HG02642 (cell line): ENCODE measurements around the gene SLC17A9.

ENCODE experiments used
- ATAC-seq: cut with Tn5 transposase; IDR thresholded peaks from one replicate; pipeline ENCODE4 v1.9.1; 2021; ENCODE audit warnings: mild to moderate bottlenecking; ENCODE audit not compliant: unreplicated experiment, poor library complexity

Gene SLC17A9

GRCh38 chr20:63014287-63014686 is 61.8 kb downstream of the SLC17A9 start:
- no peak for ATAC-seq

GRCh38 chr20:63014710-63015109 is 62.2 kb downstream of the SLC17A9 start:
- no peak for ATAC-seq

GRCh38 chr20:63015147-63015661 is 62.7 kb downstream of the SLC17A9 start:
- ATAC-seq = no peak

GRCh38 chr20:63015662-63016361 is 63.3 kb downstream of the SLC17A9 start:
- ATAC-seq = no peak

- no peak for ATAC-seq
These were observed 64.1 kb downstream of the SLC17A9 start for GRCh38 chr20:63016514-63017075.

DNA sequence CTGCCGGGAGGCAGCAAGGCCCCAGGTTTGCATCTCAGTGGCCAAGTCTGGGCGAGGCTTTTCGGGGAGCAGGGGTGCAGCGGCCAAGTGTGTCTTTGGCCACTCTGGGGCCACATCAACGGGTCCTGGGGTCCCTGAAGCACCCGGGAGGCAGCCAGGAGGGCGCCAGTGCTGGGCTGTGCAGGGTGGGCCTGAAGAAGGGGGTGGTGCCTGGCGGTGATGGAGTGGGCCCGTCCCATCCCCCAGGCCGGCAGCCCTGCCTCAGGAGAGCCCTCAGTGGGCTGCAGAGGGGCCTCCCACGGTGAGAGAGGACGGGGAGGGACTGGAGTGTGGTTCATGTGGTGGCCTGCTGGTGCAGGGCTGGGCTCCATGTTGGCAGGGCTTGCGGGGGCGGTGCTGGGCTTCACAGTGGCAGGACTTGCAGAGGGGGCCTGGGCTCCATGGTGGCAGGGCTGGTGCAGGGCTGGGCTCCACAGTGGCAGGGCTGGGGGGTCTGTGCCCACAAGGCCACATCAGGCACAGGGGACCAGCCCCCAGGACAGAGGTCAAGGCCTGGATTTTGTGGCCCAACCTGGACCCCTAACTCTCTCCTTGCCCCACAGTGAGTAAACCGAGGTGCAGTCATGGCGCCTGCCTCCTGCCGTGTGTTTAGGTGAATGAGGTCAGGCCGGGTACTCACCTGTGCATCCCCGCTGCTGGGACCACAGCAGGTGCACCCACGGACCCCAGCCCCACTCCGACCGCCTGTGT is 64.7 kb downstream of the SLC17A9 start:
- no peak for ATAC-seq

- ATAC-seq = no peak
These were observed 65.4 kb downstream of the SLC17A9 start for GRCh38 chr20:63017826-63018411.
